HG02852 (cell line): ENCODE data around the gene PTCH2.

Source experiments
- ATAC-seq: cut with Tn5 transposase; IDR thresholded peaks from one replicate; pipeline ENCODE4 v1.9.1; 2021; ENCODE audit warnings: mild to moderate bottlenecking, moderate library complexity; ENCODE audit not compliant: unreplicated experiment

Gene PTCH2, protein sequence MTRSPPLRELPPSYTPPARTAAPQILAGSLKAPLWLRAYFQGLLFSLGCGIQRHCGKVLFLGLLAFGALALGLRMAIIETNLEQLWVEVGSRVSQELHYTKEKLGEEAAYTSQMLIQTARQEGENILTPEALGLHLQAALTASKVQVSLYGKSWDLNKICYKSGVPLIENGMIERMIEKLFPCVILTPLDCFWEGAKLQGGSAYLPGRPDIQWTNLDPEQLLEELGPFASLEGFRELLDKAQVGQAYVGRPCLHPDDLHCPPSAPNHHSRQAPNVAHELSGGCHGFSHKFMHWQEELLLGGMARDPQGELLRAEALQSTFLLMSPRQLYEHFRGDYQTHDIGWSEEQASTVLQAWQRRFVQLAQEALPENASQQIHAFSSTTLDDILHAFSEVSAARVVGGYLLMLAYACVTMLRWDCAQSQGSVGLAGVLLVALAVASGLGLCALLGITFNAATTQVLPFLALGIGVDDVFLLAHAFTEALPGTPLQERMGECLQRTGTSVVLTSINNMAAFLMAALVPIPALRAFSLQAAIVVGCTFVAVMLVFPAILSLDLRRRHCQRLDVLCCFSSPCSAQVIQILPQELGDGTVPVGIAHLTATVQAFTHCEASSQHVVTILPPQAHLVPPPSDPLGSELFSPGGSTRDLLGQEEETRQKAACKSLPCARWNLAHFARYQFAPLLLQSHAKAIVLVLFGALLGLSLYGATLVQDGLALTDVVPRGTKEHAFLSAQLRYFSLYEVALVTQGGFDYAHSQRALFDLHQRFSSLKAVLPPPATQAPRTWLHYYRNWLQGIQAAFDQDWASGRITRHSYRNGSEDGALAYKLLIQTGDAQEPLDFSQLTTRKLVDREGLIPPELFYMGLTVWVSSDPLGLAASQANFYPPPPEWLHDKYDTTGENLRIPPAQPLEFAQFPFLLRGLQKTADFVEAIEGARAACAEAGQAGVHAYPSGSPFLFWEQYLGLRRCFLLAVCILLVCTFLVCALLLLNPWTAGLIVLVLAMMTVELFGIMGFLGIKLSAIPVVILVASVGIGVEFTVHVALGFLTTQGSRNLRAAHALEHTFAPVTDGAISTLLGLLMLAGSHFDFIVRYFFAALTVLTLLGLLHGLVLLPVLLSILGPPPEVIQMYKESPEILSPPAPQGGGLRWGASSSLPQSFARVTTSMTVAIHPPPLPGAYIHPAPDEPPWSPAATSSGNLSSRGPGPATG

DNA sequence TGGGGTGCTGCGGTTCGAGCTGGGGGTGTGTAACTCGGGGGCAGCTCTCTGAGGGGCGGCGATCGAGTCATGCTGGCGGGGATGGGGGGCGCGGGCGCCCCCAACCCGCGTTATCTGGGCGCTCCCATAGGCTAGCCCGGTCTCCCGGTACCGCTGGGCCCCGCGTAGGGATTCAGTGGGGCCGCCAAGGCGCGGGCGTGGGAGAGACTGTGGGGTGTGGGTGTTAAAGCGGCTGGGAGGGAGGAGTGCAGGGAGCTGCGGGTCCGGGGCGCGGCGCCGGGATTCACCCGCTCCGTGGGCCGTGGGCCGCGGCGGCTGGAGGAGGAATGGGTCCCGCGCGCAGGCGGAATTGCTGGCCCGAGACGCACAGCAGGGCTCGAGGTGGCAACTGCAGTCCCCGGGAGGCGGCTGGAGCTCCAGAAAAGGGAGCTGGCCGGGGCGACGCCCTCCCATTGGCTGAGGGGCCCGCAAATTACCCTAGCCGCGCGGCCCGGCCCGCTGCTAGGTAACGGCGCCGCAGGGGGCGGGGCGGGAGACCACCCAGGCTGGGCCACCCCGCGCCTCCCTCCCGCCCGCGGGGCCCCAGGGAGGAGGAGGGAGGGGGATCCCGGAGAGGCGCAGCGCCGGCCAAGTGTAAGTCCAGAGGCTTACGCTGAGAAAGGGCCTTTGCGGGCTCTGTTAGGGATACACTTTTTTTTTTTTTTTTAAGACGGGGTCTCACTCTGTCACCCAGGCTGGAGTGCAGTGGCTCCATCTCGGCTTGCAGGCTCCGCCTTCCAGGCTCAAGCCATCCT, at the start of gene PTCH2:
PTCH2 (minus strand) TSS at position 392 of the 794 bp plus-strand sequence; CDS start at position 71, 321 bp downstream.
- no peak for ATAC-seq

DNA sequence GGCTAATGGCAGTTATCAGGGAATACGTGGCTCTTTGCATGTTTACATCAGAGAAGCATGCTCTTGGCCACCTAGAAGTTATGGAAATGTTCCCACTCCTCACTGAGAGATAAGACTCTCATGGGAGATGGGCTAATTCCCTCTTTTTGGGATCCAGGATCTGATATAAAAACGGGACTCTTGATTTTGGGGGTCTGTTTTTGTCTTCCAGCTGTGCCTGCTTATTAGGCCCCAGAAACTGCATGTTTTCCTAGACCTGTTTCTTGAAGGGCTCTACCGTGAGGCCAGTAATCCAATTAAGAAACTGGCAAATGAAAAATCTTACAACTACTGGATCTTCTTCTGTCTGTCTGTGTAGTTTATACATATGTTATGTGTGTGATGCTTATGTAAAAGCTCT, 47.0 kb upstream of the PTCH2 start:
- no peak for ATAC-seq

DNA sequence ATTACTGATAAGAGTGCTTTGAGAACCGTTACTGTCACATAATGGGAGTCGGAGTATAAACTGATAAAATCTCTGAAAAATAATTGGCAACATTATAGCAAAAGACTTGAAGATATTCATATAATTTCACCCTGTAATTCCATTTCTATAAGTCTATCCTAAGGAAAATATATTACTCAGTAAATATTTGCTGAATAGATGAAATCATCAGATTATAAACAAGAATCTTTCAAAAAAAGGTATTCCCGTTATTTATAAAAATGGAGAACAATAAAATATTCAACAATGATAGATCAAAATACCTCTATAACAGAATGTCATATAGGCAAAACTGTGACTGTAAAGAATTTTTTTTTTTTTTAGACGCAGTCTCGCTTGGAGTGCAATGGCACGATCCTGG, 42.4 kb upstream of the PTCH2 start:
- ATAC-seq, result no peak

DNA sequence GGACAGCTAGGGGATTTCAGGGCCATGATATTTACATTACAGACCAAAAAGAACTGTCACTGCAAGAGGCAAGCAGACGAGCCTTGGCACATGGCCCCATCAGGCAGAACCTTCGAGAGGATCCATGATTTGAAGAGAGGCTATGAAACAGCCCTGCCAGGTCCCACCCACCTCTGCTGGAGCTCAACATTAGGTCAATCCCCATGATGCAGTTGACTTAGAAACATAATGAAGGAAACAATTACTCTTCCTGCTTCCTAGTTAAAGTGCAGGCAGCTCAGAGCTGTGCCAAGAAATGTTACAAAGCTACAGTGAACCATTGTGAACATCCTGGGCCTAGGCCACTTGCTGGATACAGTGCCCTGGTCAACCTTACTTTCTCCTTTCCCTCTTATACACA, 41.7 kb upstream of the PTCH2 start:
- no peak for ATAC-seq

DNA sequence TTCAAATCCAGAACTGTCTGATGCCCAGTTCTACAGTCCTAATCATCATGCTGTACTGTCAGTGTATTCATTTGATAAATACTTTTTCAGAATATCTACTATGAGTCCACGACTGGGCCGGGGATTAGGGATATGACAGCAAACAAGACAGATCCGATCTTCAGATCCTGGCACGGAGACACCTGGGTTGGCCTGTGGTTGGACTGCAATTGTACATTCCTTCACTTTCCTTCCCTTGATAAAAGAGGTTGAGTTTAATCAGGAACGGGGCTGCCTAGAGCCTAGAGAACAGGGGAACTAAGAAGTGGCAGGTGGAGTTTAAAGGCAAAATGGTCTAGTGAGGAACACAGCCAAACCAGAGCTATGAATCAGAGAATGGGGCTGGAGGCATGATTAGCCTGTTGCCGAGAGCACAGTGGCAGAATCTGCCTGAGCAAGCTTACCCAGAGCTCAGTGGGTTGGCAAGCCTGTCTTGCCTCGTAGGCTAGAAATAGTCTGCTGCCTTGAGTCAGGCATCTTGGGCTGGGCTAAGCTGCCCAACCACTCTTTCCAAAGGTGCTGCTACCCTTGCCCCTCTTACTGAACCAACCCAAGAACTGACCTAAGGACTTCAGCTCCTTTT, 38.1 kb upstream of the PTCH2 start:
- ATAC-seq, result no peak

DNA sequence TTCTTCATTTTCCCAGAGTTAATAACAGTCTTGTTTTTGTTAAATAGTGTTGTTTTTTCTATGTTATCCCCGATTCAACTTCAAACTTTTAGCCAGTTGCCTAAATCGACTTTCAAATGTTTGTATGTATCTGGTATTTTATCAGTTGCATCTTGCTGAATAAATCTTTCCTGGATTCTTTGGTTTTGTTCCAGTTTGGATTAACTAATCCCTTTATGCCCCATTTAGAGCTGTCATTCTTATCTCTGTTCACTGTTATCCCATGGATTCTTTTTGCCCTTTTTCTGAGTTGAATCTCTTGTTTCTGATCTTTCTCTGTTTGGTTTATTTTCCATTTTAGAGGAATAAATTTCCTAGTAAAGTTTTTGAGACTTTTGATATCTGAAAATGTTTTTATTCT, 31.1 kb upstream of the PTCH2 start:
- no peak for ATAC-seq

DNA sequence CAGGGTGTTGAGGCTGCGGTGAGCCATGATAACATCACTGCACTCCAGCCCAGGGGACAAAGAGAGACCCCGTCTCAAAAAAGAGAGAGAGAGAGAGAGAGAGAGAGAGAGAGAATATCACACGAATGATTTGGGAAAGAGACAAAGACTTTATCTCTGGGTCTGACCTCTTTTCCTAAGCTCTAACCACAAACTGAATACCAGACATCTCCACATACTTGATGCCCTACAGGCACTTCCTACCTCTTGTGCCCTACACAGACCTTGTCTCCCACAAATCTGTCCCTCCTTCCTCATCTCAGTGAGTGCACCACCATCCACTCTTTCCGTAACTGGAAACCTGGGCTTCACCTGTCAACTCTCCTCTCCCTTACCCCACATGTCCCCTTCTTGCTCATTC, 27.0 kb upstream of the PTCH2 start:
- ATAC-seq, result no peak

DNA sequence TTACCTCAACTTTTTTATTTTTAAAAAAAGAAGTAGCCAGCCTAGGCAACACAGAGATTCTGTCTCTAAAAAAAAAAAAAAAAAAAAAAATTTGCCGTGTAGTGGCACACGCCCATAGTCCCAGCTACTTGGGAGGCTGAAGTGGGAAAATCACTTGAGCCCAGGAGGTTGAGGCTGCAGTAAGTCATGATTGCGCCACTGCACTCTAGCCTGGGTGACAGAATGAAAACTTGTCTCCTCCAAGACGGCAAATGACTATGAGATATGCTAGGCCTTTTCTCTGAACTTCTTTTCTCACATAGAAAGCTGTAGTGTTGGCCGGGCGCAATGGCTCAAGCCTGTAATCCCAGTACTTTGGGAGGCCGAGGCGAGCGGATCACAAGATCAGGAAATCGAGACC, 24.7 kb upstream of the PTCH2 start:
- ATAC-seq, result no peak

DNA sequence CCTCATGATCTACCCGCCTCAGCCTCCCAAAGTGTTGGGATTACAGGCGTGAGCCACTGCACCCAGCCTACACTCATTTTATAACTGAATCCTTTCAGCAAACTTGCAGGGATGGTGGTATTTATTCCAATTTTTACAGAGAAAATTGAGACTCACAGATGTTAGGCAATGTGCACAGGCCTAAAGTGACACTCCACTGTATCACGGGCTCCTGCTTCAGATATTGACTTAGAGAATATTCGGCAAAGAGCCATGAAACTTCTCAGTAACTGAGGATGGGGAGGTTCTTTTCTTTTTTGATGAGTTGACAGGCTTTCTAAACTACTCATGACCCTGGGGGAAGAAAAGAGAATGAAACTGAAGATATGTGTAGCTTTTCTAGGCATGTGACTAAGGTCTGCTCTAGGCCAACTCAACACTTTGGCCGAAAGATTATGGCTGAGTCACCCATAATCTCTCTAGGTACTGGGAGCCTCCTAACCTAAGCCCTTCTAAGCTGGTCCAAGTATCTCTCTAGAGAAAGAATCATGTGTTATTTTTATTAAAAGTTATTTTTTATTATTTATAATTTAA, 19.9 kb upstream of the PTCH2 start:
- no peak for ATAC-seq

DNA sequence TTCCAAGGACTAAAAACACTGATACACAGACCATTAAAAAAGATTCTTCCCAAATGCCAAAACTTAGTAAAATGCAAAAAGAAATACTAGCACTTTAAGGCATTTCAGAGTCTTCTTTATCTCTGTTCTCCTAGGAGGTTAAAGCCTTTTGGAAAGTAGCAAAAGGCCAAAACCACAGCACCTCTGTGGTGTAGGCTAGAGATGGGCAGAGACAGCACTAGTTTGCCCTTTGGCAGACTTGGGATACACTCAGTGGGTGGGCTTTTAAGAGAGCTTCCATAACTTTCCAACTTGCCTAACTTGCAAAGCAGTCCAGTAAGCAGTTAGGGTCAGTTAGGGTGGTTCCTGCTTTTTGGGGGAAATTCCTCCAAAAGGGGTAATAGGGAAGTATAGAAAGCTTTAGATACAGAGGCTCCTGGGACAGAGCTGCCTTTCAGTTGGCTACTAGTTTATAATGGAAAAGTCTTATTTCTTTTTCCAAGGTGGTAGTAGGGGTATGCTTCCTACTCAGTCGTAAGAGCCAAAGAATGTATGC, 17.9 kb upstream of the PTCH2 start:
- no peak for ATAC-seq

DNA sequence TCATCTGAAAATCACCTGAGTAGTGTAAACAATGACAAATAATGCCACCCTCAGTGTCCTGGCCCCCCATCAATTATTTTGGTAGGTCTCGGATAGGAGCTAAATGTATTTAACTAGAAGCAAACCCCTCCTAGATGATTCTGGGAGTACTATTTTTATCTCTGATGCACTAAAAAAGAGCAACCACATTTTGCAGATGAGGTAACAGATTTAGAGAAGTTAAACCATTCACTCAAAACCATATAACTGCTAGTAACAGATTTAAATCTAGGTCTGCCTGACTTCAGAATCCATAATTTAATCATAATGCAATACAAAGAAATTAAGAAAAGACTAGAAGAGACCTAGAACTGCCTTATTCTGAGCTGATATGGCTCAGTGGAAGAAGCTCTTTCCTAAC, 17.3 kb upstream of the PTCH2 start:
- ATAC-seq, result no peak

DNA sequence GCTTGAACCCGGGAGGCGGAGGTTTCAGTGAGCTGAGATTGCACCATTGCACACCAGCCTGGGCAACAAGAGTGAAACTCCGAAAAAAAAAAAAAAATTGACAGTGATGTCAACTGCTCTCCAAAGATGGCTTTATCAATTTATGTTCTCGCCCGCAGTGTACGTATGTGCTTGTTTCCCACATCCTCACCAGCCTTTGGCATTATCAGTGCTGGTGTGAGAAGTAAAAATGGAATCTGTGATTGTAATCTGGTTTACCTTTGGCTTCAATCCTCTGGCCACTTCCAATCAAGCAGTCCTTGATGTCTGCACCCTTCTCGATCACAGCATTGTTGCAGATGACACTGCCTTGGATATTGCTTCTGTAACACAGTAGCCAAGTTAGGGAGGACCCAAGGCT, 14.4 kb upstream of the PTCH2 start:
- ATAC-seq, result no peak

DNA sequence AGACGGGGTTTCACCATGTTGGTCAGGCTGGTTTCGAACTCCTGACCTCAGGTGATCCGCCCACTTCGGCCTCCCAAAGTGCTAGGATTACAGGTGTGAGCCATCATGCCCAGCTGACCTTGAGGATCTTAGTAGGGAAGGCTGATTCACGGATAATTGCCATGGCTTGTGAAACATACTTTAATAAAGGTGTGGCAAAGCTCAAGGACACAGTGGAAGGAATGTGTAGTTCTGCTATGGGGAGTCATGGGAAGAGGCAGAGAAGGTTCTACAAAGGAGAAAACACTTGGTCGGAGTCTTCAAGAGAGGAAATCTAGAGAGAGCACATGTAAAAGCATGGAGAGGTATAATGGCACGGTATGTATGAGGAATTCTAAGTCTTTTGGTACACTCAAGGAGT, 12.7 kb upstream of the PTCH2 start:
- no peak for ATAC-seq

DNA sequence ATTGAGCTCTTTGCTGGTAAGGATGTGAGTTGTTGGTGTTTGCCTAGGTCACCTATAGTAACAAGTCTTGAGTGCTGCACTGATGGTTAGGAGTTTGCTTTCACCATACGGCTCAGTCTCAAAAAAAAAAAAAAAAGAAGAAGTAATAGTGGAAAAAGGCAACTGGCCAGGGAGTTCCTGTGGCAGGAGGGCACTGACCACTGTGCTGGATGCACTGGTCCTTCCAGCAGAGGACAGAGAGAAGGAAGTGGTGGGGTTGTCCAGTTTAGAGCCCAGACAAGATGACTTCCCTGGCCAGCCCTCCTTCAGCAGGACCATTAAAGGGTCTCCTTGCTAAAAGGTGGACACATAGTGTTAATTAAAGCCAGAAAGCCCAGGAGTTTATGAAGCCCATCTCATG, 11.9 kb upstream of the PTCH2 start:
- no peak for ATAC-seq

DNA sequence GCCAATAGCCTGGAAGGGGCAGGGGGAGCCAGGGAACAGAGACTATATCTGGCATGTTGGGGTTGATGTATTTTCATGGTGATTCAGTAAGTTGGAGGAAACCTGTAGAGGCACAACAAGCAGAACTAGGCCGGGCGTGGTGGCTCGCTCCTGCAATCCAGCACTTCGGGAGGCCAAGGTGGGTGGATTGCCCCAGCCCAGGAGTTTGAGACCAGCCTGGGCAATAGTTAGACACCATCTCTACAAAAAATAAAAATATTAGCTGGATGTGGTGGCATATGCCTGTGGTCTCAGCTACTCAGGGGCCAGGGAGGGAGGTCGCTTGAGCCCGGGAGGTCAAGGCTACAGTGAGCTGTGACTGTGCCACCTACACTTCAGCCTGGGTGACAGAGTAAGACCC, 10.1 kb upstream of the PTCH2 start:
- no peak for ATAC-seq

DNA sequence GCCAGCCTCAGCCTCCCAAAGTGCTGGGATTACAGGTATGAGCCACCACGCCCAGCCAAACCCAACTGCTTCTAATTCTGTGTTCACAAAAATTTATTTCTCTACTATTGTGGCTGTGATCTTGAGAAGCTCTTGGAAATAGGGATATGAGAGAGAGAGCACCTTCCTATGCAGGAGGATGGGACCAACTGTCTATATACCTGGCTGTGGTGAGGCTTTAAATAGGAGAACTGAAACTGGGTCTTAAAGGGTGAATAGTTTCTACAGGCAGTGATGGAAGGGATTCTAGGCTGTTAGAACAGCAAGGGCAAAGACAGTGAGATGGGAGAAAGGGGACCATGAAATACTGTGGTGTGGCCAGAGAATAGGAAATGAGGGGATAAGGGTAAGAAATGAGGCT, 8.3 kb upstream of the PTCH2 start:
- no peak for ATAC-seq

DNA sequence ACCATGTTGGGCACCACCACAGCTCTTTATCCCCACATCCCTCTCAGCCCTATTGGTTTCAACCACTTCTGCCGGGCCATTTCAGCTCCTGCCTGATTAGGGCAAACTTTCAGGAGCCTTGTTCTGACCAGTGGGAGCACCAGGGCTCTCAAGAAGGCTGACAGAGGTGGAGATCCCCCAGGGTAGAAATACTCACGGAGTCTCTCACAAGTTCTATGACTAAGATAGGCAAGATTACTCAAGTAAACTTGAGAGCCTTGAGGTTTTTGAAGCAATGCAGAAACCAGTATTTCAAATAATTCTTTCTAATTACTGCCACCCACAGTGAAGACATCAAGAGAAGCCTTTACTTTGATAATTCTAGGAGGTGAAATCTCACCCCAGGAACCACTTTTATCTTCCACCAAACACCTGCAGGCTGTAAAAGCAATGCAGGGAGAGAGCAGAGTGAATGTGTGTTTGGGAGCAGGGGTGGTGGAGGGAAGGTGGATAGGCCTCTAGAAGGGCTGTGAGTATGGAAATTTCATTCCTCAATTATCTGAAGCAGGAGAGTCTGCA, 6.6 kb upstream of the PTCH2 start:
- ATAC-seq, result no peak

DNA sequence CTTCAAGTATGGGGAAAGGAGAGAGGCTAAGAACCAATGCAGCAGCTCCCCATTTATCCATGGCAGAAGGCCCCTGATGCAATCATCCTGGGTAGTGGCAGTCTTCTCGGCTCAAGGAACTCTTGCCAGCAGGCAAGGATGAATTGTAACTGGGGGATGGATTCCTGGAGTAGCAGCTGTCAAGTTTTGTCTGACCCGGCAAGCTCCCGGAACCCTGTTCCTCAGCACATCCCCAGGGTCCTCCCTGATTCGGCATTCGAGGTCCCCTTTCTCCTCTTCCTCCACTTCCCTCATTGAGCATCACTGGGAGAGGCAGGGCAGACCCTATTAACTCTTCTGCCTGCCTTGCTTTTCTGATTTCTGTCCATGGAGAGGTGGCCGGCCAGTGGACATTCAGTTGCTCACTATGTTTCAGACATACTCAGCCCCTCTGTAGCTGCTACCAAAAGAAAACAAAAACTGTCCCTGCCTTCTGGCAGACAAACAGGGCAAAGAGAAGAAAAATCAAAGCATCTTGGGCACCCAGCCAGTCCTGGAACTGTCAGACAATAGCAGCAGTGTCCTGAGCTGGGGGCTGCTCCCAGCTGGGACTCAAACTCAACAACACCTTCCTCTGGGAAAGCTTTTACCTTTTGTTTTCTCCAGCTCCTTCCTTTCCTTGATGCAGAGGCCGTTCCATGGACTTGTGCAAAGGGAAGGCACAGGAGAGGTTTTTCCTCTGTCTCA, 5.6 kb upstream of the PTCH2 start:
- no peak for ATAC-seq

DNA sequence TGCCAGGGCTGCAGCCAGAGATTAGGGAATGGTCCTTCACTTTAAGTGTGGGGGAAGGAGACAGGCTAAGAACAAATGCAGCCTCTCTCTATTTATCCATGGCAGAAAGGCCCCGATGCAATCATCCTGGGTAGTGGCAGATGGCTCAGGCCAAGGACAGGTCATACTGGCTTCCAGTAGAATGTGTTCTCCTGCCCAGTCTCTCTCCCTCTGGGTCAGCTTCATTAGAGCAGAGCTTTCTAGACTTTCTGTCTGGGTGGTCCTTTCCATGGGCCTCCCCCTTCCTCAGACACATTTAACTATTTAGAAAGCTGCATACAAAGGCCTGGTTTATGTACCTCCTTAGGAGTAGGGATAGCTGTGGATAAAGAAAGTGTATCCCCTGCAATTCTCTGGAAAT, 4.8 kb upstream of the PTCH2 start:
- ATAC-seq, result no peak
